Cardiac fibroblast (primary cell): Measurements from ENCODE around the gene MAP3K7.
"Not testable (repeated sequence)": the region's sequence is repeated elsewhere in the genome, so short reads cannot be mapped to it uniquely, and the experiment has no call there.

Experiments
- DNase-seq, 2 donors: peaks; one replicate each; pipeline versions ENCODE4 v3.0.0 to v3.0.0-alpha.2; 2010; ENCODE audit warnings: low read depth in 2 of 2
- H3K4me3 ChIP-seq, 2 donors: replicated peaks in 1 of 2; 1 replicate in 1 of 2; 2 replicates in 1 of 2; pipeline ENCODE4 v1.5.1; 2011; ENCODE audit warnings: low read depth in 2 of 2, low read length in 2 of 2, mild to moderate bottlenecking in 2 of 2, moderate library complexity in 1 of 2
- CTCF ChIP-seq: IDR thresholded peaks from one replicate; pipeline ENCODE4 v1.5.1; 2011; ENCODE audit warnings: low read depth, mild to moderate bottlenecking, low read length, inconsistent platforms

Gene MAP3K7

DNA sequence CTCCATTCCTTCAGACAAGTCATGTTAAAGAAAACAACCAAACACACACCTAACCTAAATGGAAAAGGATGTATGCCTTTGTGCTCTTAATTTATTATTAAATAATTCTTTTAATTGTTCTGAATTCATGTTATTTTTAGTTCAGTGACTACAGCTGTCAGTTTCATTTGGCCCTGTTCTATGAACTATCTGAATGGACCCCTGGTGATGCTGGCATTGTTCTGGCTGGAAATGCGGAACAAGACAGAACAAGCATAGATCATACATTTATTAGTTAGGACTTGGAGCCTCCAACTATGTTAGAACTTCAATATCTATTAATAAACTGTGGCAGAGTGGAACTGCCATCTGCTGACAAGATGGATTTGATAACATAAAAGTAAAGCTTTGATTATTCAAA is 5.7 kb downstream of the MAP3K7 start:
- H3K4me3 ChIP-seq = no peak overlapping the region
- no peak for DNase-seq
- no peak for TF ChIP-seq CTCF

GRCh38 chr6:90578894-90579549 is 7.8 kb downstream of the MAP3K7 start:
- no peak for TF ChIP-seq CTCF
- no peak overlapping the region for H3K4me3 ChIP-seq

GRCh38 chr6:90575267-90575666 is 11.6 kb downstream of the MAP3K7 start:
- no peak for TF ChIP-seq CTCF
- H3K4me3 ChIP-seq = no peak overlapping the region
- no peak for DNase-seq

More at GRCh38 chr6:90578894-90579549, 7.8 kb downstream of the MAP3K7 start:
- no peak for DNase-seq

DNA sequence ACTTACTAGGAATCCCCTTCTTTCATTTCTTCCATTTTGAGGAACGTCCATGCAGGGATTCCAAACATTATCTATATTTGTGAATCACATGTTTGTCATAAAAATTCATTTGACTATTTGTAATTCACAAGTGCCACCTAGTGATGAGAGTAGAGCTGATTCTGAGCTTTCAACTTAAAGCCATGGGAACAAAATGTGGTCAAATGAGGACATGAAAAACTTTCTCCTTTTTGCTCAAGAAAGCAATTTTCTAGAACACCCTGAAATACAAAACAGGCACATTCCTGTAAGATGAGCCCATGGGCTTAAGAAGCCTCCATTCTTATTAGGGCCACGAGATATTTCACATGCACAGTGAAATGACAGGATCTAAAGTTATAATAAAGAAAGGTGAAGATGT is 12.3 kb downstream of the MAP3K7 start:
- no peak overlapping the region for H3K4me3 ChIP-seq
- peak; percentile 28 to 51 for DNase-seq
- no peak for TF ChIP-seq CTCF

DNA sequence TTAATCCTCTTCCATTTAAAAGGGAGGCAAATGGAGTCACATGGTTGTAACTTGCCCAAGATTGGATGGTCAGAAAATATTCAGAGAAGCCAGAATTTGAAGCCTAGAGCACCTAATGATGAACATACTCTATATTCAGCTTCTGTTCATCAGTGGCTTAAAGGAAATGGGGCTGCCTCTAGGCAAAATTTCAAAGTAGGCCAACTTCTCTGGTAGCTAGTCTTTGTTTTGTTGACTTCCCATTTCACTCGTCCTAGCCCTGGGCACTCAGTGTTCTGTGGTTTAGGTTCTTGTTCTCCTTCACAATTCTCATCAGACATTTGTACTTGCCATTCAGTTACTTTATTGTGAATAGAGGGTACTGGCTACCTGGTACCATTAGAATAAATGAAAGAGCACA is 13.2 kb downstream of the MAP3K7 start:
- H3K4me3 ChIP-seq = no peak overlapping the region
- TF ChIP-seq CTCF = no peak
- no peak for DNase-seq

DNA sequence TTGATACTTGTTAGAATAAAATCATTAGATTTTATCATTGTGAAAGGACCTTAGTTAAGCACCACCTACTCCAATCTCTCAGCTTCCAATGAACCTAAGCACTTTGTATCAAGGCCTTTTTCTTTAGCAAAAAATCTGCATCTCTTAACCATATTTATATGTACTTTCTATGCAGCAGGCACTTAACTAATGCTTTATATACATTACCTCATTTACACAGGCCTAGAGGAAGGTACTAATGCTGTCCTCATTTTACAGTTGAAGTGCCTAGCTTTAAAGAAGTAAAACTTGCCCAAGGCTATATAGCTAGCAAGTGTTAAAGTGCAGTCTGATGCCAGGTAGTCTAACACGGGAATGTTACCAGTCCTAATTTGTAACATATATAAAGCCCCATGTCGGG is 14.0 kb downstream of the MAP3K7 start:
- no peak for TF ChIP-seq CTCF
- no peak overlapping the region for H3K4me3 ChIP-seq
- no peak for DNase-seq

DNA sequence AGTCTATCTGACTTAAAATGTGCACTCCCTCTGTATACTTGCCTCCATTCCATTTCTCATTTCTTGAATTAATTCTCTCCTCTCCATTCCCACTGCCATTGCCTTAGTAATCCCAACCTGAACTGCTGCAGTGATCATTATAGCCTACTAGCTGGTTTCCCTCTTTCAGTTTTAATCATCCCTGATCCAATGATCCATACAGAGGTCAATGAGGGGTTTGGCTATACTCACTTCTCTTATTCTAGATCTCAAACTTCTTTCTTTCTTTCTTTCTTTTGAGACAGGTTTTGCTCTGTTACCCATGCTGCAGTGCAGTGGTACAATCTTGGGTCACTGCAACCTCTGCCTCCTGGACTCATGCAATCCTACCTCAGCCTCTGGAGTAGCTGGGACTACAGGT is 17.6 kb downstream of the MAP3K7 start:
- H3K4me3 ChIP-seq = no peak overlapping the region
- no peak for TF ChIP-seq CTCF

GRCh38 chr6:90567682-90568081 is 19.2 kb downstream of the MAP3K7 start:
- H3K4me3 ChIP-seq, DNase-seq: not testable (repeated sequence)

More for the DNA sequence above, 17.6 kb downstream of the MAP3K7 start:
- no peak for DNase-seq

DNA sequence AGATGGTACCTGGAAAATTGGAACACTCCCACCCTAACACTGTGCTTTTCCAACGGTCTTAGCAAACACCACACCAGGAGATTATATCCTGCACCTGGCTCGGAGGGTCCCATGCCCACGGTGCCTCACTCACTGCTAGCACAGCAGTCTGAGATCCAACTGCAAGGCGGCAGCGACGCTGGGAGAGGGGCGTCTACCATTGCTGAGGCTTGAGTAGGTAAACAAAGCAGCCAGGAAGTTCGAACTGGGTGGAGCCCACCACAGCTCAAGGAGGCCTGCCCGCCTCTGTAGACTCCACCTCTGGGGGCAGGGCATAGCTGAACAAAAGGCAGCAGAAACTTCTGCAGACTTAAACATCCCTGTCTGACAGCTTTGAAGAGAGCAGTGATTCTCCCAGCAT is 24.5 kb downstream of the MAP3K7 start:
- not testable (repeated sequence) for DNase-seq, H3K4me3 ChIP-seq
